Fibroblast of skin of scalp (primary cell): ENCODE results near the gene LACTBL1.
A peak's percentile ranks its signal among the peaks of the same experiment; 100 is the strongest.
"Not testable (repeated sequence)": the region's sequence is repeated elsewhere in the genome, so short reads cannot be mapped to it uniquely, and the experiment has no call there.

Source experiments
- DNase-seq: peaks from one replicate; pipeline ENCODE4 v3.0.0-alpha.2; 2013

Gene LACTBL1

DNA sequence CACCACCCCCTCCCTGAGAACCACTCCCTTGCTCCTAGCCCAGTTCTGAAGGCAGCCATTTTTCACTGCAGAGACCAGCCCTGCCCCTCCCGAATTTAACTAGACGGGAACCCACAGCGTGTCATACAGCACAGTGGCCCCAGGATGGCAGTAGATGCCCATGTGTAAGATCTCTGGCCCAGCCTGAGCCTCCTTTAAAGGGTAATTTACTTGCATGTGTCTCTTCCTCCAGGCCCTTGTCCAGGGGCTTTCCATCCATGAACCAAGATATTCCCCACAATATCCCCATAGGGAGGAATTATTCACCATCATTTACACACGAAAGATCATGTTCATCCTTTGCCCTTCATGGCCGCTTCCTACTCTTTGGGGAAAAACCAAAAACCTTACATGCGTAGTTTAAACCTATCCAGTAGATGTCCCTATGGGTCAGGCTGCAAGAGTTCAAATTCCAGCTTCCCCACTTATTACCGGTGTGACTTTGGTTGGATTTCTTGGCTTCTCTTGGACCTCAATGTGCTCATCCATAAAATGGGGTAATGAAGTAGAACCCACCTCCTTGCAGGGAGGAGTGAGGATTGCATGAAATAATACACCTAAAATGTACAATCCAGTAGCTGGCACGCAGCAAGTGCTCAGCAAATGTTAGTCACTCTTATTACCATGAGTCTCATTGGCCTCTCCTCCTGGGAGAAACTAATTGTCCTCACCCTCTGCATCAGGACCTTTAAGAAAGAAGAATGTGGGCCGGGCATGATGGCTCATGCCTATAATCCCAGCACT, 4.0 kb upstream of the LACTBL1 start:
- DNase-seq, result peak; percentile 87

DNA sequence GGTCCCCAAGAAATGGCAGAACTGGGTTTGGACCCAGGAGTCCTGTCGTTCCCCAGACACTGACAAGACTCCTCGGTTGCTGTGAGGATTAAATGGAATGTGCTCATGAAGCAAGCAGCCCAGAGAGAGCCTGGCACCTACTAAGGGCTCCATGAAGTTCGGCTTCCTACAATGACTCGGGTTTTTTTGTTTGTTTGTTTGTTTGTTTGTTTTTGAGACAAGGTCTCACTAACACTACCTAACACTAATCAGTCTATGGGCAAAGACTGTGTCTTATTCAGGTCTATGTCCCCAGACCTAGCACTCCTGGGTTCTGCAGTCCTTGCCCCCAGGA, 3.4 kb upstream of the LACTBL1 start:
- no peak for DNase-seq

DNA sequence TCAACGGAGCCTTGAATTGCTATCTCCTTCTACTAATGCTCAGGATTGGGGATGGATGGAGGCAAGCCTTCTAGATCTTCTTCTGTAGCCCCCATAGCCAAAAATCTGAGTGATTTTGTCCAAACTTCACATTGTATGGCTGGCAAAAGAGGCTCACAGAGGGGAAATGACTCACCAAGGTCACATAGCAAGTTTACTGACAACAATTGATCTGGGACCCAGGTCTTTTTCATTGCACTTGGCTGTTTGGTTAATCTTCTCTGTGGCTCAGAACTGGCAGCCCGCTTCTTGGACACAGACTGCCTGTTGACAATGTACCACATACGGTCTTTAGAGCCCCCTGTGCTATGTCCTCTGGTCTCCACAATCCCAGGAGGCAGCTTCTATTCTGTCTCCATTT, 3.0 kb upstream of the LACTBL1 start:
- no peak for DNase-seq

DNA sequence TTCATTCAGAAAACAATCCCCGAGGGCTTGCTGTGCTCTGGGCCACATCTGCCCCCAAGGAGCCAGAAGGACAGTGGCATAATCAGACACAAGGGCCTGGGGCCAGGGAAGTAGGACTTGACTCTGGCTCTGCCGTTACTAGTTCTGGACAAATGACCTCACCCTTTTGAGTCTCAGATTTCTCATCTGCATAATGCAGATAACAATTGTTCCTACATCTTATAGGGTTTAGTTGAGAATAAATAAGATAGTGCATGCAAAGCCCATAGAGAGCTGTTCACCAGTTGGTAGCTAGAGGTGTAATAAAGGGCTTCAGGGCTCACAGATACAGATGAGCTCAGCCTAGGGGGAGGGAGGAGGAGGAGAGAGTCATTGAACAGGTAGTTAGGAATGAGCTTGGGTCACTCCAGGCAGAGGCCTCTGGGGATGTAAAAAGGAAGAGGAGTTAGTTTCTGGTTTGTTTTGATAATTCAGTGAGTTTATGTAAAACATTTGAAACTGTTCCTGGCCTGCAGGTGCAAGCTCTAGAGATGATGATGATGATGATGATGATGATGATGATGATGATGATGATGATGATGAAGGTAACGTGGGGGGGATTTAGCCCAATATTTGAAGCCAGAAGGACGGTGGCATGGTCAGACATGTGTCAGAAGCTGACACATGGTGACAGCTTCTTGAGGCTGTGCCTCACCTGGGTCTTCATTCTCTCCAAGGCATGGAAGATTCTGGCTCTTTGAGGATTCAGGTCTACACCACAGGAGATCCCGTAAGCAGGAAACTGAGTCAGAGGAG, 858 bp downstream of the LACTBL1 start:
- DNase-seq, result no peak

DNA sequence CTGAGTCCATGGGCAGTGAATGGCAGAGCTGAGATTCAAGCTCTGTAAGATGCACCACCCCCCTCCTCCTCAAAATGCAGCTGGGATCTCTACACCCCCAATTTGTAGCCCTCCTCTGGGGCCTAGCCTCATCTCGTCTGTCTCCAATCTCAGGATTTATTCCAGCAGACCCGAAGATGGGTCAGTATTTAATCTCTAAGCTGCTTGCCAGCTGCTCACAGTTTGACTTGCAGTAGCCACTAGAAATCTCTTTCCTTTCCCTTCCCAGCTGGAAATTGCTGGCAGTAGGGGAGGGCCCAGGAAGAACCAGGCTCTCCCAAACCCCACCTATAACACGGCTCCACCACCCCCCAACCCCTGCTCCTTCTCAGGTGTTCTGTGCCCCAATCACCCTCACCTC, 1.5 kb downstream of the LACTBL1 start:
- no peak for DNase-seq

DNA sequence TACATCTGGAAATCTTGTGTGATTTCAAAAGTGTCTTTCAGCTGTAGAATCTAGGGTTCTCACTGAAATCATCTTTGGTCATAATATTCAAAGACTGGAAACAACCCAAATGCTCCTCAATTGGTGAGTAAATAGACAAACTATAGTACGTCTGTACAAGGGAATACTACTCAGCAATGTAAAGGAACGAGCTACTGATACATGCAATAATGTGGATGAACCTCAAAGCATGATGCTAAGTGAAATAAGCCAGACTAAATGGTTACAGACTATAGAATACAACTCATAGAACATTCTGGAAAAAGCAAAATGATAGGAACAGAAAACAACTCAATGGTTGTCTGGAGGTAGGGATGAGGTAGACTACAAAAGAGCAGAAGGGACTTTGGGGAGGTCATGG, 2.6 kb downstream of the LACTBL1 start:
- no peak for DNase-seq

DNA sequence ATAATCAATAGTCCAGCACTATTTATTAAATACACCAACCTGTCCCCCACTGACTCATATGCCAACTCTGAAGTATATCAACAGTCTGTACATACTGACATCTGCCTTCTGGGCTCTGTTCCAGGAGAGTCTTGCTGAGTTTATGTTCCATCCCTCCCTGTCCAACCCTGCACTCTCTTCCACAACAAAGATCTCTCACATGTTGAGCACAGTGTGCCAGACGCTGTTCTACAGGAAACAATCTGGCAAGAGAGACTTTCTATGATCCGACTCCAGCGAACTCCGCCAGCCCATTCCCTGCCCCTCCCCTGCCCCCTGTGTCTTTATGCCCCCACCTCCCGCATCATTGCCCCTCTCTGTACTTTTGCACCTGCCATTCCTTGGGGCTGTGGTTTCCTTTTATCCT, 3.4 kb downstream of the LACTBL1 start:
- peak; percentile 59 for DNase-seq

DNA sequence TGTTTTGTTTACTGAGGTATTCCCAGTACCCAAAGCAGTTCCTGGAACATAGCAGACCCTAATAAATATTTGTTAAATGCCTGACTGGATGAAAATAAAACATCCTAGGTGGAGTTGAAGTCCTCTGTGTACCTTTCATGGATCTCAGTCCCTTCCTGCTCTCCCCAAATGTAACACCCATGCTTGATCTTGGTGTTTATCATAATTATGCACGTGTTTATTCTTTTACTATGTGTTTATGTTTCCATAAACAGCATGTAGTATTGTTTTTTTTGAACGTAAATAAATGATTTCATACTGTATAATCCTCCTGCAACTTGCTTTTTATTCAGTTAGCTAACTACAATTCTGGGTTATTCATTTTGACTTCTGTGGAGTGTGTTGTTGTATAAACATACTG, 4.8 kb downstream of the LACTBL1 start:
- no peak for DNase-seq

DNA sequence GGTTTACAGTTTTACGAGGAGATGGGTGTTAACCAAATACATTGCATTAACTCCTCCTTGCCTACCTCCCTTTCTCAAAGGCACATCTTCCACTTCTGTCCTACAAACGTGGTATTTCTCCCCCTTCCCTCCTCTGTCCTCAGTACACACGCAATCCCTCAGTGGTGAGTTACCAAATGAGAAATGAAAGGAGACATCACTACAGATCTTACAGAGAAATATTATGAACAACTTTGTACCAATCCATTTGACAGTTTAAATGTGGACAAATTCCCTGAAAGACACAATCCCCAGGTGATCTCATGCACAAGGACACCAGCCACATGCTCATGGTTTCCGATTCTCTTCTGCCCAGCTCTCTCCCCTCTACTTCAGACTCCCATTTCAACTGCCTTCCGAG, 6.4 kb downstream of the LACTBL1 start:
- no peak for DNase-seq

DNA sequence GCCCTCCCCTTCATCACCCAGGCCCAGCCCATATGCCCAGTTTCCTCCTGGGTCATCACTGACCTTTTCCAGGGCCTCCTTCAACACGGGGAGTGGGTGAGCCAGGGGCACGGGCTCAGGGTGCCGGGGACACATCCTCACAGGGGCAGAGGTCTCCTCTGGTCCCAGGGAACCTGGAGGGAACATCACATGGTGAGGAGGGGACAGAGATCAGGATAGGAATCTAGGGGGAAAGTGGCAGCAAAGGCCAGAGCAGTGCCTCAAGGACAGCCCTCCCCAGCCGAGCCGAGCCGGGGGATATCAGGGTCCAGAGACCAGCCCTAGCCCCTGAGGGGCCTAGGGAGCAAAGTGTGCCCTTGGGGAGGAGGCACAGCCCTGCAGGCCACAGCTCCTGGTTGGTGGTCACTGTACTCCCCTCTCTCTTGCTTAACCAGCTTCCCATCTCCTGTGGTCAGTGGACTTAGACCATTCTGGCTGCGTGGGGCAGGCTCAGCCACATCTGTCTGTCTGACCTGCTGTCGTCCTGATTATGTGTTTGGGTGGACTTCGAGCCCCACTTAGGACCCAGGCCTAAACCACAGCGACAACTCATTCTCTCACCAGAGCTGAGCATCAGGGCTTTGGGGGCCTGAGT, 9.5 kb downstream of the LACTBL1 start:
- DNase-seq, result no peak

DNA sequence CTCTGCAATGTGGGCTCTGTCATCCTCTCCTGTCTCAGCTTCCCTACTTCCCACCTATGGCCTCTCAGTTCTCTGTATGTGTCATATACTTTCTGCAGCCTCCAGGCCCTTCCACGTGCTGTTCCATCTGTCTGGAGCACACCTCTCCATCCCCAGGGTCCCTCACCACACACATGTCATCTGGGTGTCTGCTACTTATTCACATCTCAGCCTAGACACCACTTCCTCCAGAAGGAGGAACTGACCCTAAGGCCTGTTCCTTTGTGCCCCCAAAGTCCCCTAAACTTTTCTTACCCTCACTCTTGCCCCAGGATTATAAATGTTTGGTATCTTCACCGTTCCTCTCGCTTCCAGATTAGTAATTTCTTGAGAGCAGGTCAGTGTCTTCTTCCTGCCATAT, 10.1 kb downstream of the LACTBL1 start:
- DNase-seq, result no peak

DNA sequence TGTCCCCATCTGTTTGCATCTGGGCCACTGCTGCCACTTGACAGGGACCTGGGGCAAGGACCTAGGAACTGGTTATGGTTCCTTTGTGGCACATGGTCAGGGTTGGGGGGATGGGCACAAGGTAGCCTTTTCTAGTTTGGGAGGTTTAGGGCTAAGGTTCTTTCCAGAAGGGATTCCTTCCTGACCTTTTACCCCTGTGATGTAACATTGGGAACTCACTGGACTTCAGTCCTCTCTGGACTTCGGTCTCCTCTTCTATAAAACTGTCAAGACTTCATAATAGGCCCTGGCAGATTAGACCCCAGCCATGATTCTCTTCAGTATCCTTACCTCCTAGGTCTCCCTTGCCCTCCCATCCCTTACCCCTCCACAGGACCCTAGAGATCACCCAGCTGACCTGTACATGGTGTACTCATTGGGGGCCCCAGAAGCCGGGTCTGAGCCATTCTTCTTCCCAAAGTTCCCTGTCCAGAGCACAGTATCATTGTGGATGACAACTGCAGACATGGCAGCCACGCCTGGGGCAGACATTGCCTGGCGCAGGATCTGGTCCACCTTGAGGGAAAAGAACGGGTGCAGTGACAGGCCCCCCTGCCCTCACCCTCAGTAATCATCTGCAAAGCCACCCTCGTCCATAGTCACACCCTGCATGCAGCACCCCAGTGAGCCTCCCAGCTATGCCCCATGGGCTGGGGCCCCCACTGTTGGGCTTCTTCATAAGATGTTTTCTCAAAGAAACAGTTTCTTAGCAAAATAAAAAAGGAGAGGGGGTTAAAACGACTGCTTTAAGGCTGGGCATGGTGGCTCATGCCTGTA, 12.9 kb downstream of the LACTBL1 start:
- DNase-seq, result no peak

DNA sequence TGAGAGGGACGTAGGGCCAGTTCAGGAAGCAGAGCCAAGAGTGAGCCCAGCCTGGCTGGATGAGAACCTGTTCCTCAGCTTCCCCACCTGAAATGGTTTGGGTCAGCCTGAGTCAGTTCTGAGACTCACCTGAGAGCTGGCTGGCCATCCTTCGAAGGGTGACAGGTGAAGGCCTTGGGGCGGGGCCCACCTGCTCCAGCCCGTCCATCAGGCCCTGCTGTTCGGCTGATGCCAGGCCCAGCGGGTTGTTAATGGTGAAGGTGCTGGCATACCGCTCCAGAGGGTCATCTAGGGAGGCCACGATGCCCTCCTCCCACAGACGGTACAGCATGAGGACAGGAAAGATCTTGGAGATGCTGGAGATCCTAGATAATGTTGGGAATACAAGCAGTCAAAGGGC, 14.1 kb downstream of the LACTBL1 start:
- DNase-seq, result no peak

DNA sequence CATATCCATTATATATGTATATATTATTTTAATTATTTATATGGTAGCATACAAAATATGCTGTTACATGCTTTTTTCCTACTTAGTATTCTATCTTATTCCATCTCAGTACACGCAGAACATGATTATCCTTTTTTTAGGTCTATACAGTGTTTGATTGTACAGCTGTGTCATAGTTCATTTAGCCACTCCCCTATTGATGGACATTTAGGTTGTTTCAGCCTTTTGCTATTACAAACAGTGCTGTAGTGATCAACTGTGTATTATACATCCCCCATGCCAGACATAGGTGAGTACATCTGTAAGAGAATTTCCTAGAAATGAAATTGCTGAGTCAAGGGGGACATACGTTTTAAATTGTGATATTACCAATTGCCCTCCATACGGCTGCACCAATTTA, 15.6 kb downstream of the LACTBL1 start:
- DNase-seq, result no peak

DNA sequence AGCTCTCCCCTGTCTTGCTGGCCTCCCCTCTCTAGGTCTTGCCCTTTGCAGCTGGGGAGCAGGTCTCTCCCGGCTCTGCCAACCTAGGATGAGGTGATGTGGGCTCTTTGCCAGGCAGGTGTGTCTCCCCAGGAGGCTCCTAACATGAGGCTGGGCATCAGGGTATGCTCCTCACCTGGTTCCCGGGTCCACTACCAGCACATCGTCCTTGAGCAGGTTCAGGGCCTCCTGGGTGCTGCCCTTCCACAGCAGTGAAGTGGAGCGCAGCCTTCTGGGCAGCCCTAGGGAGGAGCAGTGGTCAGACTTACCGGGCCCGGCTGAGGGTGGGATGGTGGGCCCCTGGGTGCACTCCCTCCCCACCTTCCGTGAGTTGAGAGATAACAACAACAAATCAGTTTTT, 17.5 kb downstream of the LACTBL1 start:
- DNase-seq, result no peak

DNA sequence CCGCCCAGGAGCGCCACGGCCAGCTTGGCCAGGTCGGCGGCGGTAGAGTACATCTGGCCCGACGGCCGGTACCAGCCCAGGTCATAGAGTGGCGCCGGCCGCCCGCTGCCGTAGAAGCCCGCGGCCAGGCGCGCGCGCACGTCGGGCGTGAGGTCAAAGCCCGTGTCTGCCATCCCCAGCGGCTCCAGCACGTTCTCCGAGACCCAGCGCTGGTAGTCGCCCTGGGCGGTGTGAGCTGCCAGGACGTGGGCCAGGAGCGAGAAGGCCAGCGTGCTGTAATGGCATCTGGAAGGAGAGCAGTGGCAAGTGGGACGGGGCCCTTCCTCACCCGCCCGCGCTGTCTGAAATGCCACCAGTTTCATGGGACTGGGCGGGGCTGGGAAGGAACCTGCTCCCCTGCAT, 18.9 kb downstream of the LACTBL1 start:
- DNase-seq, result no peak

DNA sequence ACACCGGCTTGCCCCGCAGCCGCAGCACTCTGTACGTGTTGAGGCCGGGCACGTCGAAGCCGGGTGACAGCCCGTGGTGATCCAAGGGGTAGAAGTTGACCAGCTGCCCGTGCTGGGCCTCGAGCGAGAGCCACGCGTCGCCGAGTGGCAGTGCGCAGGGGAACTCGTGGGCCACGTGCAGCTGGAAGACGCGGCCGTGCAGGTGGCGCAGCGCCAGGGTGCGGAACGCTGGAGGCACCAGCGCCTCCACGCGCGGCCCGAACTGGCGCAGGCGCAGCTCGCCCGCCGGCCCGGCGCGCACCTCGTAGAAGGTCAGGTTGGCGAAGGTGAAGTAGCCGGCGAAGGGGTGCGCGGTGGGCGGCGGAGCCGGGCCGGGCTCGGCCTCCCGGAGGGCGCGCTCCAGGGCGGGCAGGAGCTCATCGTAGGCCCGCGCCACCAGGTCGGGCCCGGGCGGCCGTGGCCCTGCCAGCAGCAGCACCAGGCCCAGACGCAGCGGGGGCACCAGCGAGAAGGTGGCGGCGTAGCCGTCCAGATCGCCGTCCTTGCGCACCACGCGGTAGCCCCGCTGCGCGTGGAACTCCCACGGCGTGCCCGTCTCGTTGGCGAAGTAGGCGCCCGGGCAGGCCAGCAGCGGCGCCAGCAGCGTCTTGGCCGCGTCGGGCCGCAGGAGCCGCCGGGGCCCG, 19.5 kb downstream of the LACTBL1 start:
- no peak for DNase-seq

DNA sequence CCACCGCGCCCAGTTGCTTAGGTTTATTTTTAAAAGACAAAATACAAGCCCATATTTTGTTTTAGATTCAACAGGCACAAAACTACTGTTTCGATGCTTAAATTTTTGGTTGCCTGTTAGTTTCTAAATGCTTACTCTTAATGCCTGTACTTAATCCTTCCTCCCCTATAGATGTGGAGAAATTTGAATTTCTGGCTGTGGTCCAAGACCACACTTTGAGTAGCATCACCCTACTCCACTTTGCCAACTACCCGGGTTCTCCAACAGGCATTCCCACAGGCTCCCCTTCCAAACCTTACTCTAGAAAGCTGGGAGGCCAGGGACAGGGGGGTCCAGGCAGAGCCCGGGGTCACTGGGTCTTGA, 20.0 kb downstream of the LACTBL1 start:
- DNase-seq, result no peak

DNA sequence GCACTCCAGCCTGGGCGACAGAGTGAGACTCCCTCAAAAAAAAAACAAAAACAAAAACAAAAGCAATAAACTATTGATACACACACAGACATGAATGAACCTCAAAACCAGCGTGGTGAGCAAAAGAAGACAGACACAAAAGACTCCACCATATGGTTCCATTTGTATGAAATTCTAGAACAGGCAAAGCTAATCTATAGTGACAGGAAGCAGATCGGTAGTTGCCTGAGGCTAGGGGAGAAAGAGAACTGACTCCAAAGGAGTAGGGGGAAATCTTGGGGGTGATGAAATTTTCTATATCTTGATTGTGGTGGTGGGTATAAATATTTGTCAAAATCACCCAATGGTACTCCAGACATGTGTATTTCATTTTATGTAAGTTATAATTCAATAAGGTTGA, 20.9 kb downstream of the LACTBL1 start:
- no peak for DNase-seq

DNA sequence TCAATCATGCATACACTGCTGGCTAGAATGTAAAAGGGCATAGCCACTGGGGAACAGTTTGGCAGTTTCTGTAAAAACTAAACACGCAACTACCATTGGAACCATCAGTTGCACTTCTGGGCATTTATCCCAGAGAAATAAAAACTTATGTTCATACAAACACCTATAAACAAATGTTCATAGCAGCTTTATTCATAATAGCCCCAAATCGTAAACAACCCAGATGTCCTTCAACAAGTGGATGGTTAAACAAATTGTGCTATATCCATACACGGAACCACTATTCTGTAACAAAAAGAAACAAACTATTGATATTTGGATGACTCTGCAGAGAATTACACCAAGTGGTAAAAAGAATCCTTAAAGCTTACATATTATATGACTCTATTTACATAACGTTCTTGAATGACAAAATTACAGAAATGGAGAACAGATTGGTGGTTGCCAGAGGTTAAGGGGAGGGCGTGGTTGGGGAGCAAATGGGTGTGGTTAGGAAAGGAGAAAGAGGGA, 22.8 kb downstream of the LACTBL1 start:
- DNase-seq, result no peak

DNA sequence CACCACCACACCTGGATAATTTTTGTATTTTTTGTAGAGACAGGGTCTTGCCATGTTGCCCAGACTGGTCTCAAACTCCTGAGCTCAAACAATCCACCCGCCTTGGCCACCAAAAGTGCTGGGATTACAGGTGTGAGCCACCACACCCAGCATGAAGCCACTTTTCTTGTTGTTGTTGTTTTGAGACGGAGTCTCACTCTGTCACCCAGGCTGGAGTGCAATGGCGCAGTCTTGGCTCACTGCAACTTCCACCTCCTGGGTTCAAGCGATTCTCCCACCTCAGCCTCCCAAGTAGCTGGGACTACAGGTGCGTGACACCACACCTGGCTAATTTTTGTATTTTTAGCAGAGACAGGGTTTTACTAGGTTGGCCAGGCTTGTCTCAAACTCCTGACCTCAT, 27.5 kb downstream of the LACTBL1 start:
- DNase-seq, result not testable (repeated sequence)

DNA sequence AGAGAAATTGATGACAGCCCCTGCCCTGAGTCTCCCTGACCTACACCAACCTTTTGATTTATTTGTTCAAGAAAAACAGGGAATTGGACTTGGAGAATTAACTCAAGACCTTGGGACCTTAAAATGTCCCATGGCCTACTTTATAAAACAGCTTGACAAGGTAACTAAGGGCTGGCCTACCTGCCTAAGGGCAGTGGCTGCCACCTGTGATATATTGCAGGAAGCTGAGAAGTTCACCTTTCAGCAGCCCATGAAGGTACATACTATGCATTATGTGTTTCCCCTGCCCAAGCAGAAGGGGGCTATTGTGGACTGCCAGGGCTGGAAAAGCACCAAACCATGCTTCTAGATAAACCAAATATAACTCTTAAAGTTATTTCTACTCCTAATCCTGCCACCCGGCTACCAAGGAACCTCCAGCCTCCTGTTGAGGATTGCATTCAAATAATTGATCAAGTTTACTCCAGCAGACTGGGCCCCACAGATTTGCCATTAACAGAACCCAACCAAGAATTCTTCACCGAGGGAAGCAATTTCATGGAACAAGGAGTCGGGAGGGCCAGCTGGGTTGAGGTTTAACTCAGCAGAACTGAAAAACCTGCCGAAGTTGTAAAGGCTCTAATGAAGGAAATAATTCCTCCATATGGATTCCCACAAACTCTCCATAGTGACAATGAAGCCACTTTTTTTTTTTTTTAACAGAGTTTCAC, 28.2 kb downstream of the LACTBL1 start:
- no peak for DNase-seq
